IPS DF 19.7 (cell line): ENCODE data around the gene ZP2.
"Not testable (repeated sequence)": the region's sequence is repeated elsewhere in the genome, so short reads cannot be mapped to it uniquely, and the experiment has no call there.

Experiments
- DNase-seq: peaks from one replicate; pipeline ENCODE4 v3.0.0-alpha.2; 2013; ENCODE audit warnings: low read depth, low spot score

ZP2 gene

GRCh38 chr16:21217121-21217520, 5.7 kb upstream of the ZP2 start:
- DNase-seq, result no peak

DNA sequence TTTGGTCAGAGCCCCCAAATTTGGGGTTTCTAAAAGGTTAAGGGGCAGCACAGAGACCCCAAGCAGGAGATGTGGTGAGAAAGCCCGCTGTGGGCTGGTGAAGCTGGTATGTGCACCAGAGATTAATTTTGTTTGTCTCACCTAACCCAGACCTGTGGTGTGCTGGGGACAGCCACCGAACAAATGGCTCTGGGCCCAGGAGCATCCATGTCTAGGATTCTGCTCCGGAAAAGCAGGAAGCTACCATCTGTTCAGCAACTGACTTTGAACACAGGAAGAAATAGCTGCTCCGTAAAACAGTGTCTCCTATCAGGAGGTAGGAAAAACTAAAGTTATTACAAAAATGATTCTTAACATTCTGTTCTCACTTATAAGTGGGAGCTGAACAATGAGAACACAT, 2.7 kb upstream of the ZP2 start:
- no peak for DNase-seq

DNA sequence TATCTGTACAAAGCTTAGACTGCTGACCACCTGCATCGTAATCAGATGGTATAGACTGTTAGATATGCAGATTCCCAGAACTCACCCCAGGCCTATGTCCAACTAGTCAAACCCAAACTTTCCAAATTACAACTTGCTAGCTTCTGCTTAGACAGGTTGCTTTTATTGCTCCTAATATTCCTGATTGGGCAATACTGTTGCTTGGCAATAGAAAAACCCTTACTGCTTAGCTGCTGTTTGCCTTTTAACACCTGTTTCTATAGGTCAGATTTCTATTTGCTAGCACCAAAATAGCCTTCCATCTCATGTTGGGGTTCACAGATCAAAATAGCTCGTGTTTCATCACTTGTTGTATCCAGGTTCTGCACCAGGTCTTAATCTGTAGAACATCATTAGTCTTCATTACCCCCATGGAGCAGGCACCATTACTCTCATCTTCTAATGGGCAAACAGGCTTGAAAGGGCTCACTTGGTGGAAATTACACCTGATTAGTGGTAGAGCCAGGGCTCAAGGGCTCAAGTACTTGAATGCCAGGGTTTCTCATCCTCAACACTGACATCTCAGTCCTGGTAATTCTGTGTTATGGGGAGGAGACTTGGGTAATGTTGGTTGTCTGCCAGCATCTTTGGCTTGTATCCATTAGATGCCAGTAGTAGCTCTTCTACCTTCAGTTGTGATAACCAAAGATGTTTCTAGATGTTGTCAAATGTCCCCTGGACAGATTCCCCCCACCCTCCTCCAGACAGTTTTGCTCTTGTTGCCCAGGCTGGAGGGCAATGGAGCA, 2.7 kb downstream of the ZP2 start:
- no peak for DNase-seq

DNA sequence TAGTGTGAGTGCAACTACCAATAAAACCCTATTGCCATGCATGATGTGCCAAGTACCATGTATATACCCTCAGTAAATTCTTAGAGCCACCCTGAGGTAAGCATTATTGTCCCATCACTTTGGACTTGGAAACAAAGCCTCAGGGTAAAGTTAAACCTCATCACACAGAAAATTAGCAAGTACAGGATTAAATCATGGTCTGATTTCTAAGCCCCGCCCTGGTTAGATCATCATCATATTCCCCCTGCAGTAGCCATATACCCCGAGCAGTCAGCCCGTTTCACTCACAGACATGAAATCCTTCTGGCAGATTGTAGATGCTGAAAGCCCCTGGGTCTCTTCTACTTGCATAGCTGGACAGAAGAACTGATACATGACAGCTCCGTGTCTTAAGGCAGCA, 4.8 kb downstream of the ZP2 start:
- DNase-seq, result no peak

- DNase-seq, result no peak
These were observed 6.1 kb downstream of the ZP2 start for GRCh38 chr16:21205303-21205702.

DNA sequence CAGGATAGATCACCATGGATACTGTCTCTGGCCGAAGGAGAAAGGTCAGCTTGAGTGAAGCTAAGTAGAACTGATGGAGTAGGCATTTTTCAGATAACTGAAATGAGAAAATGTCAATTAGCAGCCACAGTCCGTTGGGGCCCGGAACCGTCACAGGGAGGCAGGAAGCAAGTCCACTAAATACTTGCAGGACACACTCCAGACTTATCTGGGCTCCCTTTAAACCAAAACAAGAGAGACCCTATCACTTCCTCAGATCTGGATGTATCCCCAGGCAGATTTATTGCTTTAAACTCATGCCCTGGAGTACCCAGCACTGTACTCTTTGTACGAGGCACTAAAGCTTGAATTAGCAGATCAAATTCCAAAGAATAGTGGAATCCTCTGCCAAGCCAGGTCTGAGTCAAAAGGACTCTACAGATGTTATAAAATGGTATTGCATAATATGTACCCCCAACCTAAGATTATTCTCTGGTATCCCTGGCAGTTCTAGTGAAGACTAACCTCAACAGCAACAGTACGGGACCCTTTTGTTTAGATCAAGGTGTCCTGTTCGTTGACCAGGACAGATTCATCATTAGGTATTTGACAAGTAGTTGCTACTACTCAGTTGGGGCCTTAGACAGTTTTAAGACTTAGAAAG, 8.1 kb downstream of the ZP2 start:
- no peak for DNase-seq

GRCh38 chr16:21199607-21200218, 11.7 kb downstream of the ZP2 start:
- no peak for DNase-seq

- DNase-seq, result no peak
These were observed 13.8 kb downstream of the ZP2 start for GRCh38 chr16:21197621-21198020.

DNA sequence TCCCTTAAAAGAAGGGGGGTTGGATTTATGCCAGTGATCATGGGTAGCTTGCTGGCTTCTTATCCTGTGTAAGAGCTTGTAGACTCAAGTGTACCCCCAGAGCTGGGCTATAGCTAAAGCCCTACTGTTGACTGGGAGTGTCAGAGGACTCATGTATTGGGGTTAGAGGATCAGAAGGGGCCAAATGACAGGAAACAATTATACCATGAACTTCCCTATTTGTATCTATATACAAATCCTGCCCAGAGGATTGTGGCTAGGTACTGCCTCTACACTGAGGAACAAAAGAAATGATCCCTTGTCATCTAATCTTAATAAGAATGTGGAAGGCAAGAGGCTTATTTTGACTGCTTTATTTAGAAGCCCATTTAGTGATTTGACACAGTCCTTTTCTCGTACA, 14.3 kb downstream of the ZP2 start:
- DNase-seq, result no peak

- not testable (repeated sequence) for DNase-seq
These were observed 16.0 kb downstream of the ZP2 start for GRCh38 chr16:21195330-21195729.

- no peak for DNase-seq
These were observed 16.5 kb downstream of the ZP2 start for GRCh38 chr16:21194771-21195301.

DNA sequence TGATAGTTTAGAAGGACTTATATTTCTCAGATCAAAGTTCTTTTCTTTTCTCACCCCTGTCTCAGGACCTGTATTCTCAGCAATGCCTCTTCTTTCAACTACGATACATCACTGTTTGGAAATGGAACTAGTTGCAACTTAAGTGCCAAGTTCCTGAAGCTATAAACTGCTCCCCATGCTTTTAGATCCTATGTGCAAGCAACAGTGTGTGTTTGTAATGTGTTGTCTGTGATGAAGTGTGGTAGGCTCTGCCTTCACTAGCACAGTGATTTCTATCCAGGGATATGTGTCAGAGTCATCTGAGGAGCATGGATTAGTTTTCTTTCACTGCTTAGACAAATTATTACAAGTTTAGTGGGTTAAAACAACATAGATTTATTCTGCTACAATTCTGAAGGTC, 18.4 kb downstream of the ZP2 start:
- no peak for DNase-seq

- no peak for DNase-seq
These were observed 20.8 kb downstream of the ZP2 start for GRCh38 chr16:21190599-21190998.

DNA sequence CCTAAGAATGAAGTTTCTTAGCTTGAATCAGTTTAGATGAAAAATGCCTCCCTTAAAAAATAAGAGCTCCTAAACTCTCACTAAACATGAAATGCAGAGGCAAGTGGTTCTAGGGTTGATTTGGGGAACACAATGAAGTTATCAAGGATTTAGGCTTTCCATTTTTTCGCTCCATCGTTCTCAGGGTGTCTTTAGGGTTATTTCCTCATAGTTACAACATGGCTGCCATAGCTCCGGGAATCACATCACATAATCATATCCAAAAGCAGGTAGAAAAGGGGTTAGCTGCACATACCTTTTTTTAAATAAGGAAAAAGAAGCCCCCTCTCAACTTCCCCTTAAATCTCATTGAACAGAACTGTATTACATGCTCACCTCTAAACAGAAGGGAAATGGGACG, 21.4 kb downstream of the ZP2 start:
- no peak for DNase-seq

- no peak for DNase-seq
These were observed 22.1 kb downstream of the ZP2 start for GRCh38 chr16:21189311-21189710.

DNA sequence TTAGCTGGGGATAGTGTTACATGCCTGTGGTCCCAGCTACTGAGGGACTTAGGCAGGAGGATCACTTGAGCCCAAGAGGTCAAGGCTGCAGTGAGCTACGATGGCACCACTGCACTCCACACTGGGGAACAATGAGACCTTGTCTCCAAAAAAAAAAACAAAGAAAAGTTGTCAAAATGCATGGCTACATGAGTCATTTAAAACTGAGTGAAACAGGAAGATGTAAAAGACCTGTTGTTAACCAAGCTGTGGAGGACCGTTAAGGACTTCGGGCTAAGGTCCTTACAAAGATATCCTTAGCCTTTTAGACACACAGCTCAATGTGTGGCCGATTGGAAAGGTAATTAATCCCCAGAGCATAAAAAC, 25.1 kb downstream of the ZP2 start:
- DNase-seq, result no peak

- DNase-seq, result no peak
These were observed 25.6 kb downstream of the ZP2 start for GRCh38 chr16:21185659-21186325.

- DNase-seq, result no peak
These were observed 26.5 kb downstream of the ZP2 start for GRCh38 chr16:21184834-21185233.

DNA sequence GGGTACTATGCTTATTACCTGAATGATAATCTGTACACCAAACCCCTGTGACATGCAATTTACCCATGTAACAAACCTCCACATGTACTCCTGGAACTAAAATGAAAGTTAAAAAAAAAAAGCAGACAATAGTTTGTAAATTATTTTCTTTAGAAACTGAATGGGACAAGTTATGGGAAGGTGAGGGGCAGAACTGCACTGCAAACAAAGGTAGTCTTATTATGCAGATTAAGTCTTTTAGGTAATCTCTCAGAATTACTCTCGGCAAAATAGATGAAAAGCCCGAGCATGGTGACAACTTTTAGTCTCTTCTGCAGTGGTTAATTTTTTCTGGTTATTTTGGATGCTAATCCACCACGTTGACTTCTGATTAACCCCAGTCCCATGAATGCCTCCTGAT, 27.4 kb downstream of the ZP2 start:
- DNase-seq, result no peak

DNA sequence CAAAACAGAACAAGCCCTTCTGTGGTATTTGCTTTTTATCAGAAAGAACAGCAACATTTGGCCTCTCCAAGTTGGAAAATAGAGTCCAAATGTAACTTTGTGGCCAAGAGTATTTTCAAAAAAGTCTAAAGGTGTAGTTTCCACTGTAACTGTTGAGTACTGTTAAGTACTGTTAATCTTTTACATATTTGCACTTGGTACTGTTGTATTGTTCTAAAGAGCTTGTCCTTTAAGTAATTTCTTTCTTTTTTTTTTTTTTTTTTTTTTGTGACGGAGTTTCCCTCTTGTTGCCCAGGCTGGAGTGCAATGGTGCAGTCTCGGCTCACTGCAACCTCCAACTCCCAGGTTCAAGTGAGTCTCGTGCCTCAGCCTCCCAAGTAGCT, 31.4 kb downstream of the ZP2 start:
- no peak for DNase-seq

GRCh38 chr16:21179126-21179982, 32.0 kb downstream of the ZP2 start:
- no peak for DNase-seq
